Adrenal gland (tissue), 12 donors: ENCODE measurements around the gene ALKBH5. TPM values are rescaled to one million over a fixed set of nuclear protein-coding genes. Genes with fewer than 3 reads are reported as not detected.
A peak's percentile ranks its signal among the peaks of the same experiment; 100 is the strongest.

ENCODE experiments used
- DNase-seq, 7 donors: peaks; one replicate each; pipeline ENCODE4 v3.0.0-alpha.2; 2019 to 2020
- H3K27ac ChIP-seq, 5 donors: fragments of 200-600 bp; sonication (generic) in 4 of 5; 1 replicate in 3 of 5; 2 replicates in 2 of 5; pipeline versions ENCODE4 v1.5.1 to v1.8.0; 2016 to 2020; ENCODE audit warnings: mild to moderate bottlenecking in 1 of 5
- H3K27me3 ChIP-seq: fragments of 200-600 bp; 2 replicates; pipeline ENCODE4 v1.8.0; 2021
- H3K36me3 ChIP-seq, 2 donors: fragments of 200-600 bp; replicated peaks in 1 of 2; 1 replicate in 1 of 2; 2 replicates in 1 of 2; pipeline versions ENCODE4 v1.5.1 to v1.8.0; 2018 to 2022
- H3K4me1 ChIP-seq, 2 donors: fragments of 200-600 bp; replicated peaks in 1 of 2; 1 replicate in 1 of 2; 2 replicates in 1 of 2; pipeline versions ENCODE4 v1.5.1 to v1.8.0; 2018 to 2021
- H3K4me3 ChIP-seq, 4 donors: fragments of 200-600 bp; sonication (generic) in 3 of 4; one replicate each; pipeline ENCODE4 v1.5.1; 2016 to 2018
- H3K9me3 ChIP-seq, 3 donors: fragments of 200-600 bp; sonication (generic) in 1 of 3; replicated peaks in 1 of 3; 1 replicate in 2 of 3; 2 replicates in 1 of 3; pipeline versions ENCODE4 v1.5.1 to v1.8.0; 2016 to 2021
- CTCF ChIP-seq, 6 experiments: fragments of 450-650 bp in 4 of 6; fragments of 200-600 bp in 2 of 6; sonication (generic) in 1 of 6; IDR thresholded peaks; 1 replicate in 5 of 6; 2 replicates in 1 of 6; pipeline versions ENCODE4 v1.5.1 to v1.8.0; 2016 to 2021; ENCODE audit warnings: antibody characterized with exemption in 6 of 6, mild to moderate bottlenecking in 2 of 6, moderate library complexity in 1 of 6
- POLR2A ChIP-seq, 2 donors: fragments of 450-650 bp; IDR thresholded peaks; one replicate each; pipeline ENCODE4 v1.6.1; 2017; ENCODE audit warnings: antibody characterized with exemption in 2 of 2, mild to moderate bottlenecking in 2 of 2, moderate library complexity in 1 of 2
- WGBS, 4 donors: extraction: QIAGEN DNeasy Blood & Tissue Kit in 2 of 4; methylation state at CpG; one replicate each; pipeline versions ENCODE4 v1.1.5 to v1.1.7; 2013 to 2017; 5-methylcytosine and 5-hydroxymethylcytosine counted together
- intact Hi-C, 2 donors: fragments of 100-400 bp; cut with DNase I; formaldehyde crosslinking; loops; one replicate each; pipeline versions ENCODE4 v1.14.1 to v1.15.0; 2022 to 2023
- polyA plus RNA-seq, 3 donors: library from polyadenylated mRNA; stranded (reverse); fragments of 200-250 nt in 2 of 3; fragments of 350-450 nt in 1 of 3; fragmentation: Illumina TruSeq in 1 of 3; extraction: RNeasy Lipid Tissue Mini Kit (QIAGEN cat#74804) in 1 of 3; gene quantifications; one replicate each; pipeline ENCODE4 v1.2.3, GENCODE V29; 2013 to 2014
- total RNA-seq, 9 donors: library from RNA; depleted of rRNA in 4 of 9; stranded (reverse); fragments of >200 nt in 4 of 9; fragments of 120-200 nt in 1 of 9; fragmentation: NEBNext Ultra II Directional in 1 of 9; extraction: Animal tissue kit (Norgen Biotek cat#: 25700) in 1 of 9; gene quantifications; one replicate each; pipeline versions ENCODE4 v1.1.0 to v1.2.4, GENCODE V29; 2013 to 2023
- donor health status: healthy with polysubstance abuse.
- donor health status: Bipolar disorder and iron deficiency.
- donor health status: DM: yes; HTN: yes; CAD: no.
- donor health status: DM: no; HTN: no; CAD: no.
- donor health status: DM: no; HTN: no; CAD: no.
- donor health status: DM: yes; HTN: yes; CAD: no.

ALKBH5 gene
- total and polyA plus RNA-seq, 12 donors, result 28.4 to 154 (median 138) TPM

DNA sequence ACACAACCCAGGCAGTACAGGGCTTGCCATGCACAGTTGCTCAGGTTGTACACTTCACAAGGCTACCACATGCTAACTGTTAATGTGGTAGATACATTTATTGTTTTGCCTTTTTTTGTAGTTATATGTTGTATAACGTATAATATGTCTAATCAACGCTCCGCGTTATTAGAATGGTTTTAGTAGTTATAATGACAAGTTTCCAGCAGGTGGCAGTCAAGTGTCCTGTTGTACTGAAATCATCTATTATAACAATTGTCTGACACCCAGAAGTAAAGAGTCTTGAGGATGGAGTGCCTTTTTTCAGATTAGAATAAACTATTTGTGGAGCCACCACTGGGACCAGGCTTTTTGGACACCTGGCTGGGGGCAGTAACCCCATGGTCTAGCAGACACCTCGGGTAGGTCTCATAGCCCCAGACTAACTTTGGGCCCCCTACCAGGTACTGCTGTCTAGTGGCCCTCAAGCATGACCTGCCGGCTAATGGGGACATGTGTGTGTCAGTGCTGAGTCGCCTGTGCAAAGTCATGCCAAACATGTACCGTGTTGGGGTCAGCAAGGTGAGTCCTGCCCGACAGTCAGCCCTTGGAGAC lies 42.3 kb upstream of the ALKBH5 start:
- peak in 2 of 7 donors; percentile 44 to 49 for DNase-seq
- intact Hi-C loops, result loop anchor here in 1 of 2 donors (5.0 kb wide), 1 partner anchor 76 kb away; no protein-coding TSS in a partner anchor
- Histone ChIP-seq H3K27ac (no peak overlapping the region), H3K9me3 (no peaks in the 10 kb centered on the region), H3K4me1 (no peaks in the 10 kb centered on the region), H3K4me3 (no peak overlapping the region), H3K27me3 (no peaks in the 10 kb centered on the region), H3K36me3 (no peaks in the 10 kb centered on the region)
- TF ChIP-seq POLR2A (IDR thresholded peaks at IDR 0.05), result no peak
- TF ChIP-seq CTCF (IDR thresholded peaks at IDR 0.05), result peak; percentile 39 to 70 (median 64)
- 12 to 29% (median 27%) methylated on average over 5 to 9 of the region's 9 CpGs for WGBS, 4 donors

GRCh38 chr17:18142417-18142816 lies 41.2 kb upstream of the ALKBH5 start:
- H3K27ac ChIP-seq, result no peak overlapping the region
- H3K4me1 ChIP-seq, result no peaks in the 10 kb centered on the region
- WGBS, 4 donors, result 86 to 94% (median 91%) methylated on average over 3 of the region's 3 CpGs
- no peaks in the 10 kb centered on the region for H3K27me3 ChIP-seq
- intact Hi-C loops, result loop anchor here in 1 of 2 donors (5.0 kb wide), 1 partner anchor 75 kb away; no protein-coding TSS in a partner anchor
- TF ChIP-seq POLR2A (IDR thresholded peaks at IDR 0.05), result no peak
- no peak for TF ChIP-seq CTCF (IDR thresholded peaks at IDR 0.05)
- DNase-seq, result no peak
- no peaks in the 10 kb centered on the region for H3K9me3 ChIP-seq
- H3K36me3 ChIP-seq, result no peaks in the 10 kb centered on the region
- no peak overlapping the region for H3K4me3 ChIP-seq

- intact Hi-C loops, result loop anchor here in 1 of 2 donors (5.0 kb wide), 1 partner anchor 74 kb away; no protein-coding TSS in a partner anchor
- WGBS, 4 donors, result 66 to 82% (median 76%) methylated on average over 15 to 18 of the region's 18 CpGs
- H3K27ac ChIP-seq, result no peak overlapping the region
- no peaks in the 10 kb centered on the region for H3K27me3 ChIP-seq
- no peaks in the 10 kb centered on the region for H3K4me1 ChIP-seq
- TF ChIP-seq POLR2A (IDR thresholded peaks at IDR 0.05), result no peak
- TF ChIP-seq CTCF (IDR thresholded peaks at IDR 0.05), result no peak
- DNase-seq, result no peak
- H3K36me3 ChIP-seq, result no peaks in the 10 kb centered on the region
- no peak overlapping the region for H3K4me3 ChIP-seq
- H3K9me3 ChIP-seq, result no peaks in the 10 kb centered on the region
Measured at GRCh38 chr17:18143044-18143936, 40.3 kb upstream of the ALKBH5 start.

DNA sequence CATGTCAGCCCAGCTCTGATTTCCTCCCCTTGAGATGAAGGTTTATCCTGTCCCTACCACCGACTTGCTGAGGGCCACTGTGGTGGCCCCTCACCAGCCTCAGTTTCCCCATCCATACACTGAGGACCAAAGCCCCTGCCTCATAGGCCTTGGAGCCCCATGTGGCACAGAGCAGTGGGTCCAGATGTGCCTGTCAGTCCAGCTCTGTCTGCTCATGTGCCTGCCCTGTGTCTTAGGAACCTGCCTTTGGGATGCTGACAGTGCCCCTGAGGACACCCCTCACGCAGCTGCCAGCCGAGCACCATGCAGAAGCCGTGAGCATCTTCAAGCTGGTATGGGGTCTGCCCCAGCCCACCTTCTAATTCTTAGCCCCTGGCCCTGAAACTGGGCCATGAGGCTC lies 39.4 kb upstream of the ALKBH5 start:
- WGBS, 4 donors, result 75 to 100% (median 91%) methylated on average over 1 to 4 of the region's 4 CpGs
- intact Hi-C loops, result loop anchor here in 1 of 2 donors (5.0 kb wide), 1 partner anchor 73 kb away; no protein-coding TSS in a partner anchor
- no peaks in the 10 kb centered on the region for H3K9me3 ChIP-seq
- no peaks in the 10 kb centered on the region for H3K4me1 ChIP-seq
- TF ChIP-seq POLR2A (IDR thresholded peaks at IDR 0.05) (no peak), CTCF (IDR thresholded peaks at IDR 0.05) (no peak)
- H3K36me3 ChIP-seq, result no peaks in the 10 kb centered on the region
- H3K27ac ChIP-seq, result no peak overlapping the region
- H3K4me3 ChIP-seq, result no peak overlapping the region
- no peaks in the 10 kb centered on the region for H3K27me3 ChIP-seq
- no peak for DNase-seq
